HG03066 (cell line): ENCODE data around the gene AQP1.

Experiments
- ATAC-seq: cut with Tn5 transposase; IDR thresholded peaks from one replicate; pipeline ENCODE4 v1.9.1; 2021; ENCODE audit warnings: low read depth; ENCODE audit not compliant: unreplicated experiment

AQP1 gene

GRCh38 chr7:30881448-30881847 lies 30.2 kb upstream of the AQP1 start:
- no peak for ATAC-seq

GRCh38 chr7:30884881-30885280 lies 26.8 kb upstream of the AQP1 start:
- no peak for ATAC-seq

GRCh38 chr7:30886608-30887011 lies 25.0 kb upstream of the AQP1 start:
- no peak for ATAC-seq

GRCh38 chr7:30887464-30887872 lies 24.2 kb upstream of the AQP1 start:
- no peak for ATAC-seq

- no peak for ATAC-seq
Observed at GRCh38 chr7:30888747-30889146, 22.9 kb upstream of the AQP1 start.

- no peak for ATAC-seq
Observed at GRCh38 chr7:30890226-30890625, 21.4 kb upstream of the AQP1 start.

- no peak for ATAC-seq
Observed at GRCh38 chr7:30893357-30893756, 18.3 kb upstream of the AQP1 start.

- no peak for ATAC-seq
Observed at GRCh38 chr7:30894009-30894408, 17.6 kb upstream of the AQP1 start.

GRCh38 chr7:30894866-30895605 lies 16.6 kb upstream of the AQP1 start:
- ATAC-seq: no peak

- no peak for ATAC-seq
Observed at GRCh38 chr7:30896036-30896435, 15.6 kb upstream of the AQP1 start.

- no peak for ATAC-seq
Observed at GRCh38 chr7:30896783-30897637, 14.6 kb upstream of the AQP1 start.

GRCh38 chr7:30897770-30898169 lies 13.9 kb upstream of the AQP1 start:
- no peak for ATAC-seq

GRCh38 chr7:30898411-30898810 lies 13.2 kb upstream of the AQP1 start:
- ATAC-seq: no peak

GRCh38 chr7:30899066-30899465 lies 12.6 kb upstream of the AQP1 start:
- ATAC-seq: no peak

GRCh38 chr7:30899630-30900029 lies 12.0 kb upstream of the AQP1 start:
- ATAC-seq: no peak

- no peak for ATAC-seq
Observed at GRCh38 chr7:30900053-30900452, 11.6 kb upstream of the AQP1 start.

- ATAC-seq: no peak
Observed at GRCh38 chr7:30900803-30901362, 10.8 kb upstream of the AQP1 start.

GRCh38 chr7:30901856-30902255 lies 9.8 kb upstream of the AQP1 start:
- no peak for ATAC-seq

GRCh38 chr7:30902466-30902865 lies 9.2 kb upstream of the AQP1 start:
- no peak for ATAC-seq

- no peak for ATAC-seq
Observed at GRCh38 chr7:30903146-30903545, 8.5 kb upstream of the AQP1 start.

- ATAC-seq: no peak
Observed at GRCh38 chr7:30904561-30904960, 7.1 kb upstream of the AQP1 start.
